Measurements from ENCODE around the gene ADM2. TPM values are rescaled to one million over a fixed set of nuclear protein-coding genes. Genes with fewer than 3 reads are reported as not detected.

ADM2 gene
- polyA plus RNA-seq, 1 of the 3 experiments (the other 2 are of a cell fraction): 0.61 TPM

GRCh38 chr22:50508897-50509296 lies 27.6 kb downstream of the ADM2 start:
- TF ChIP-seq RFX5 (IDR thresholded peaks at IDR 0.05; ENCODE audit: low read length) (no peak), GABPA (IDR thresholded peaks at IDR 0.05; ENCODE audit: low read depth) (no peak), EZH2phosphoT487 (IDR thresholded peaks at IDR 0.05; ENCODE audit: borderline replicate concordance, low read depth) (no peak)
- H3K27ac ChIP-seq (ENCODE audit: low read depth in 2 of 2, low read length in 1 of 2): peak overlapping the region; percentile 69 to 83; a peak in 3 of 4 replicates
- H3K9ac ChIP-seq: peak overlapping the region; percentile 77
- peaks cover 0 to 7% of the 10 kb centered on the region in 2 experiments for H3K36me3 ChIP-seq (replicated peaks in 1 of 2; ENCODE audit: control insufficient read depth in 1 of 2, insufficient read depth in 2 of 2, low read length in 1 of 2)
- no peaks in the 10 kb centered on the region for H3K9me3 ChIP-seq
- H3K4me2 ChIP-seq: peak overlapping the region; percentile 96
- no peaks in the 10 kb centered on the region for H3K27me3 ChIP-seq (ENCODE audit: insufficient read depth)
- H3K4me1 ChIP-seq (ENCODE audit: control insufficient read depth in 1 of 2, insufficient read depth in 2 of 2, low read depth in 1 of 2, low read length in 1 of 2): peaks cover 7 to 14% of the 10 kb centered on the region in 2 experiments; a peak in 3 of 4 replicates
- DNase-seq: no peak
- H3K9me2 ChIP-seq: no peaks in the 10 kb centered on the region
- POLR2A ChIA-PET: interaction anchor here (2.0 kb wide), 1 partner anchor 17 kb away, joined by 11 read pairs; the partner anchor contains the start of gene SCO2
- H2AFZ ChIP-seq (ENCODE audit: low read depth): peak overlapping the region; percentile 66; the same call in 1 of the 2 replicates
- CTCF ChIA-PET: interaction anchor here (2.6 to 3.1 kb wide), 3 partner anchors 11 to 54 kb away, joined by 12 to 20 read pairs (median 14); partner anchors contain the start of genes SCO2 and SYCE3
- peaks cover 81% of the 10 kb centered on the region for H3K79me2 ChIP-seq (ENCODE audit: insufficient read depth)
- WGBS (ENCODE audit: low lambda C conversion rate): 3% methylated on average over 3 of the region's 3 CpGs
- 0 out of 2 replicates have a peak, but pooled peaks cover 4% of the 10 kb centered on the region for H4K20me1 ChIP-seq (ENCODE audit: insufficient read depth)
- peaks cover 6% of the 10 kb centered on the region for H3F3A ChIP-seq (replicated peaks; ENCODE audit: insufficient read depth)
- H3K4me3 ChIP-seq (ENCODE audit: low read depth in 2 of 2, low read length in 1 of 2): peak overlapping the region; percentile 79 to 85

- no peak overlapping the region for H3K4me3 ChIP-seq (ENCODE audit: low read depth in 2 of 2, low read length in 1 of 2)
- no peaks in the 10 kb centered on the region for H3K27me3 ChIP-seq (ENCODE audit: insufficient read depth)
- H3K4me2 ChIP-seq: no peak overlapping the region
- peaks cover 85% of the 10 kb centered on the region for H3K79me2 ChIP-seq (ENCODE audit: insufficient read depth)
- H3K4me1 ChIP-seq (ENCODE audit: control insufficient read depth in 1 of 2, insufficient read depth in 2 of 2, low read depth in 1 of 2, low read length in 1 of 2): peaks cover 3 to 7% of the 10 kb centered on the region in 2 experiments; a peak in 3 of 4 replicates
- 0 out of 2 replicates have a peak, but pooled peaks cover 4% of the 10 kb centered on the region for H4K20me1 ChIP-seq (ENCODE audit: insufficient read depth)
- H3K9me2 ChIP-seq: no peaks in the 10 kb centered on the region
- H3K27ac ChIP-seq (ENCODE audit: low read depth in 2 of 2, low read length in 1 of 2): no peak overlapping the region
- no peak overlapping the region for H3K9ac ChIP-seq
- ChIA-PET CTCF (interaction anchor here (0.6 to 1.0 kb wide), 2 partner anchors 12 to 16 kb away, joined by 3 to 4 read pairs; partner anchors contain the start of gene SCO2), POLR2A (no interaction called here)
- DNase-seq: no peak
- TF ChIP-seq MXI1 (IDR thresholded peaks at IDR 0.05; ENCODE audit: low read depth, low read length) (no peak), NRF1 (IDR thresholded peaks at IDR 0.05; ENCODE audit: low read depth, low read length) (no peak), USF2 (IDR thresholded peaks at IDR 0.05; ENCODE audit: borderline replicate concordance, low read depth, low read length) (no peak)
- no peaks in the 10 kb centered on the region for H3K9me3 ChIP-seq
- H3K36me3 ChIP-seq (replicated peaks in 1 of 2; ENCODE audit: control insufficient read depth in 1 of 2, insufficient read depth in 2 of 2, low read length in 1 of 2): peaks cover 0 to 13% of the 10 kb centered on the region in 2 experiments
- H2AFZ ChIP-seq (ENCODE audit: low read depth): no peak overlapping the region
- H3F3A ChIP-seq (replicated peaks; ENCODE audit: insufficient read depth): peaks cover 6% of the 10 kb centered on the region
- WGBS (ENCODE audit: low lambda C conversion rate): 92% methylated on average over 4 of the region's 15 CpGs
These were observed 31.8 kb downstream of the ADM2 start for GRCh38 chr22:50513175-50513574.

- Histone ChIP-seq H3K9me2 (no peaks in the 10 kb centered on the region), H2AFZ (ENCODE audit: low read depth) (no peak overlapping the region), H3K36me3 (replicated peaks in 1 of 2; ENCODE audit: control insufficient read depth in 1 of 2, insufficient read depth in 2 of 2, low read length in 1 of 2) (peaks cover under 1 to 25% of the 10 kb centered on the region in 2 experiments), H3K9me3 (no peaks in the 10 kb centered on the region), H3K79me2 (ENCODE audit: insufficient read depth) (peaks cover 58% of the 10 kb centered on the region), H3K4me2 (no peak overlapping the region), H3K27ac (ENCODE audit: low read depth in 2 of 2, low read length in 1 of 2) (no peak overlapping the region), H4K20me1 (ENCODE audit: insufficient read depth) (0 out of 2 replicates have a peak, but pooled peaks cover 4% of the 10 kb centered on the region), H3K4me3 (ENCODE audit: low read depth in 2 of 2, low read length in 1 of 2) (no peak overlapping the region), H3K4me1 (ENCODE audit: control insufficient read depth in 1 of 2, insufficient read depth in 2 of 2, low read depth in 1 of 2, low read length in 1 of 2) (no peaks in the 10 kb centered on the region), H3K27me3 (ENCODE audit: insufficient read depth) (no peaks in the 10 kb centered on the region), H3F3A (replicated peaks; ENCODE audit: insufficient read depth) (no peaks in the 10 kb centered on the region), H3K9ac (no peak overlapping the region)
- WGBS (ENCODE audit: low lambda C conversion rate): 100% methylated on average over 2 of the region's 8 CpGs
- ChIA-PET CTCF (interaction anchor here (3.4 kb wide), 1 partner anchor 9 kb away, joined by 18 read pairs; the partner anchor contains the start of gene SCO2), POLR2A (interaction anchor here (1.6 kb wide), 1 partner anchor 9 kb away, joined by 6 read pairs; no protein-coding TSS in a partner anchor)
- DNase-seq: no peak
- TF ChIP-seq RFX5 (IDR thresholded peaks at IDR 0.05; ENCODE audit: low read length) (no peak), POLR2AphosphoS5 (IDR thresholded peaks at IDR 0.05; ENCODE audit: low read depth, low read length) (no peak), SMC3 (IDR thresholded peaks at IDR 0.05; ENCODE audit: low read depth, low read length) (no peak), IRF3 (IDR thresholded peaks at IDR 0.05; ENCODE audit: low read depth, low read length) (no peak), FOXJ3 (CRISPR knock-in tag; IDR thresholded peaks at IDR 0.05) (no peak), RCOR1 (IDR thresholded peaks at IDR 0.05; ENCODE audit: low read length) (no peak), ELF1 (IDR thresholded peaks at IDR 0.05) (no peak), RXRA (IDR thresholded peaks at IDR 0.05; ENCODE audit: borderline replicate concordance, low read depth) (no peak), REST (IDR thresholded peaks at IDR 0.05; ENCODE audit: low read depth, low read length) (no peak), NRF1 (IDR thresholded peaks at IDR 0.05; ENCODE audit: low read depth, low read length) (no peak)
These were observed 34.7 kb downstream of the ADM2 start for GRCh38 chr22:50516068-50516467.

Data from SK-N-SH (cell line).